Stromal cell of bone marrow (primary cell): ENCODE data around the gene KCNJ10.

Experiments used
- DNase-seq: peaks from one replicate; pipeline ENCODE4 v3.0.0-alpha.2; 2012; ENCODE audit warnings: low read depth

Gene KCNJ10

DNA sequence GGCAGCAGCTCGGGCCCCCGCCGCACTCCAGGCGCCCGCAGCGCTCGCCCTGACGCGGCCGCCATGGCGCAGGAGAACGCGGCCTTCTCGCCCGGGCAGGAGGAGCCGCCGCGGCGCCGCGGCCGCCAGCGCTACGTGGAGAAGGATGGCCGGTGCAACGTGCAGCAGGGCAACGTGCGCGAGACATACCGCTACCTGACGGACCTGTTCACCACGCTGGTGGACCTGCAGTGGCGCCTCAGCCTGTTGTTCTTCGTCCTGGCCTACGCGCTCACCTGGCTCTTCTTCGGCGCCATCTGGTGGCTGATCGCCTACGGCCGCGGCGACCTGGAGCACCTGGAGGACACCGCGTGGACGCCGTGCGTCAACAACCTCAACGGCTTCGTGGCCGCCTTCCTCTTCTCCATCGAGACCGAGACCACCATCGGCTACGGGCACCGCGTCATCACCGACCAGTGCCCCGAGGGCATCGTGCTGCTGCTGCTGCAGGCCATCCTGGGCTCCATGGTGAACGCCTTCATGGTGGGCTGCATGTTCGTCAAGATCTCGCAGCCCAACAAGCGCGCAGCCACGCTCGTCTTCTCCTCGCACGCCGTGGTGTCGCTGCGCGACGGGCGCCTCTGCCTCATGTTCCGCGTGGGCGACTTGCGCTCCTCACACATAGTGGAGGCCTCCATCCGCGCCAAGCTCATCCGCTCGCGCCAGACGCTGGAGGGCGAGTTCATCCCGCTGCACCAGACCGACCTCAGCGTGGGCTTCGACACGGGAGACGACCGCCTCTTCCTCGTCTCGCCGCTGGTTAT lies 14.2 kb upstream of the KCNJ10 start:
- no peak for DNase-seq

DNA sequence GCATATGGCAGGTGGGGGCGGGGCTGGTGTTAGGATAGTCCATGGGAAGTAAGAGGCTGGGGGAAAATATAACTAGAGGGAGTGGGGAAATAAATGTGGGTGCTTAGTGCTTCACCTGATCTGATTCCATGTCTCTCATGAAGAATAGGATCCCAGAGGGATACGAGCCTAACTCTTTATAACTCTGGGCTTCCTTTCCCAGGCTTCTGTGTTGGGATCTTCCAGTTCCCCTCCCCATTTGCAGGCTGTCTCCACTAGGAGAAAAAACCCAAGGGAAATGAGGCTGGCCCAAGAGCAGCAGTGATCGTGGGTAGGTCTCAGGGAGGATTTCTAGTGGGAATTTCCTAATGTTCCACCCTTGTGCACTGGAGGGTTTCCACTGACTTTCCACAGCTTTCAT lies 13.0 kb upstream of the KCNJ10 start:
- DNase-seq: no peak

DNA sequence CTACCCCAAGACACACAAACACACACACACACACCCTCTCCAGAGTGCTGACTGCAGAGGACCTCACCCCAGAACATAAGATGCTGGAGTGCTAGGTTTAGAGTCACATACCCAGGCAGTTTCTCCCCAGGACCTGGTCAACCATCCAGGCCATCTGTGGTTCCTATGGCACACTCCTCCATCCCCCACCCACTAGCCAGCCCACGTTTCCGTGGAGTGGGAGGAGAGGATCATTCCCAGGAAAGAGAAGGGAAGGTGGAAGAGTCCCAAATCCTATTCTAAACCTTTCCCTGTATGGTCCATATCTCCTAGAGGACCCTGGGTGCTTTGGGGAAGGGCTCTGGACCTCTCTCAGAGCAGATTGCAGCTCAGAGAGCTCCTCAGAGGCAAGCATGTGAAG lies 12.5 kb upstream of the KCNJ10 start:
- no peak for DNase-seq

DNA sequence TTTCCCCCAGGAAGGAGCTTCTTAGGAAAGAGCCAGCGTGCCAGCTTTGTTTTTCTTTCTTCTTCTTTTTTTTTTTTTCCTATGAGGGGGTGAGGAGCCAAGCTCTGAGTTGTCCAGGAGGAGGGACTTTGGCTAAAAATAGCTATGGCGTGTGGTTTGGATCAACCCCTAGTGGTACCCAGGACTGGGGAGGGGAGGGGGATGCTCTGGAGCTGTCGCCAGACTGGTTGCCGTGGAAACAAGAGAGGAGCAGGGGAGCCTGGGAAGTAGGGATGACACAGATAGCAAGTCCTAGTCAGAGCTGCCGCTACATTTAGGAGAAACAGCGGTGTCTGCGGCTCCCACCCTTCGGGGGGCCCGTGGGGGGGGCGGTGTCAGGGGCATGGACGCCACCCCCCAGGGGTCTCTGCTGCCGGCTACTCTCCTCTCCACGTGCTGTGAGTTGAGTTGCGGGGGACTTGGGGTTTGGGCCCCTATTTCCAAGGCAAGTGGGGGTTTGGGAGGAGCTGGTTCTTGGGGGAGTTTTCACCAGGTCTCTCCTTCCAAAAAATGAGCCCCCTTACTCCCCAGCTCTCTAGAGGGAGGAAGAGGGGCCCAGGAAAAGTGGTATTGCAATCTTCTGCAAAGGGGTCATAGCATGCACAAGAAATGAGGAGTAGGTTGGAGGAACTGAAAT lies 11.4 kb upstream of the KCNJ10 start, which contains the start of gene KCNJ9:
TSS of gene KCNJ9 (plus strand) at position 278 of the 676 bp plus-strand sequence. CDS start 2,493 bp downstream, outside the sequence.
- peak; percentile 55 for DNase-seq

DNA sequence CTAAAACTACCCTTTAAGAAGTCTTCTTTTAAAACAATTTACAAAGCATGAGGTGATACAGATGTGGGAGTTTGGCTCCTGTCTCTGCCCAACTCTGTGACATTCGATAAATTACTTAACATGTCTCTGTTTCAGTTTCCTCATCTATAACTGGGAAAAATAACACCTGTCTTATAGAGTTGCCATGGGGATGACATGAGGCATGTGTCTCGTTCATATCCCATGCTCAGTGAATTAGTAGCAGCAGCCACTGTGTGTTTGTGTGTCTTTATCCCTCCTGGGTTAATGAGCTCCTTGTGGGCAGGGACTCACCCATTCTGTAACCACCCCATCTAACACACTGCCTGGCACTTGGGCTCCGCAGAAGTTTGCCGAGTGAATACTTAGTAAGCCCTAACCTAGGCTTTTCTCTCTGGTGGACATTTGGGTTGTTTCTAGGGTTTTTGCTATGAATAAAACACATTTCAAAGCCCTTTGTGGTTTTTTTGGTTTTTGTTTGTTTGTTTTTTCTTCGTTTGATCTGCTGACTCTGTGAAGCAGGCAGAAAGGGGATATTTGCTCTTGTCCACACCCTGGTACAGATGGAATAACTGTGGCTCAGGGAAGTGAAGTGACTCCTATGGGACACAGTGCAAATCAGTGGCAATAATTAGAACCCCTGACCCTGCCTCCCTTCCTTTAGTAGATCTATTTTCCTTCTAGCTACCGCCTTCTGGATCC lies 10.6 kb upstream of the KCNJ10 start:
- DNase-seq: no peak

DNA sequence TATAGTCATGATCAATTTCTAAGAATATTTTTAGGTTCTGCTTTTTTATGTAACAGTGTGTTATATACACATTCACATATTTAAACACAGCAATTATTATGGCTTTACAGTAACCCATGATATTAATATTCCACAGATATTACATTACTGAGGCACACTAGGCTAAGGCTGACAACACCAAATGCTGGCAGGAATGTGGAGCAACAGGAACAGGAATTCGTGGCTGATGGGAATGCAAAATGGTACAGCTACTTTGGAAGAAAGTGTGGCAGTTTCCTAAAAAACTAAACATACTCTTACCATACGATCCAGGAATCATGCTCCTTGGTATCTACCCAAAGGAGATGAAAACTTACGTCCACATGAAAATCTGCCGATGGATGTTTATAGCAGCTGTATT lies 9.5 kb upstream of the KCNJ10 start:
- DNase-seq: no peak

DNA sequence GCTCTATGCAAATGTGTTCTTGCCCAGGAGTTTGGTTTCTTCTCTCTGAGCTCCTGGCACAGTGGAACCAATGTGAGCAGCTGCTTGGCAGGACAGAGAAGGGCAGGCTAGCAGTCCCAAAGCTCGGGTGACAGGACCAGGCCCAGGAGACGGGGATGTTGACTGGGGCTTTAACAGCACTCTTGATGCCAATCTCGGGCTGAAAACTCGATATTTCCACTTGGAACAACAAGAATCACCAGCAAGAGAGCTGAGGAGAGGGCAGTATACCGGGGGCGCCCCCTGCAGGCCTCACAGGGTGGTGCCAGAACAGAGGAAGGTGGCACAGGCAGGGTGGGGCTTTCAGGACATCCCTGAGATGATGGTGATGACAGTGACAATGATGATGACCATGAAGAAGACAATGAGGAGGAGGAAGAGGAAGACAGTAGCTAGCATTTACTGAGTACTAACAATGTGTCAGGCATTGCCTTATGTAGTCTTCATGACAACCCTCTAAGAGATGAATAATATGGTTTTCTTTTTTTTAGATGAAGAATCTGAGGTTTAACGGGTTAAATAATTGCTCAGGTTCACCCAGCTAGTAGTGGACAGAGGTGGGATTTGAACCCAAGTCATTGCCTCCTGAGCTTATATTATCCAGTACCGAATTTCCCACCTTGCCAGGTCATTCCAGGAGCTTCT lies 8.7 kb upstream of the KCNJ10 start:
- DNase-seq: no peak

DNA sequence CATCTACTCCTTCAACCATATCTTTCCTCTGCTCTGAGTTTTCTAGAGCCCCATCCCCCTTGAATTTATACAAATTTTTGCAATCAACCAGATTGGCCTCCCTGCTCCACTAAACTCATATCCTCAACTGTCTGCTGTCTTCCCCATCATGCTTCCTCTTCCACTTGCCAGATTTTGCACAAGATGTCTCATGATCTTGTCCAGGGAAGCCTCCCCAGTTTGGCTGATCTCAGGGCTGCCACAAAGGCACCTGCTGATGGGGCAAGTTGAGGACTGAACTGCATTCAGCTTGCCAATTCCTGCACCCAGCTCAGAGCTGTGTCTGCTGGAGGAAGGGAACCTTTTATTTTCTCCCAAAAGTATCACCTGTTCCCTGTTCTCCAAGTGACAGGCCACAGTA lies 7.5 kb upstream of the KCNJ10 start:
- no peak for DNase-seq

DNA sequence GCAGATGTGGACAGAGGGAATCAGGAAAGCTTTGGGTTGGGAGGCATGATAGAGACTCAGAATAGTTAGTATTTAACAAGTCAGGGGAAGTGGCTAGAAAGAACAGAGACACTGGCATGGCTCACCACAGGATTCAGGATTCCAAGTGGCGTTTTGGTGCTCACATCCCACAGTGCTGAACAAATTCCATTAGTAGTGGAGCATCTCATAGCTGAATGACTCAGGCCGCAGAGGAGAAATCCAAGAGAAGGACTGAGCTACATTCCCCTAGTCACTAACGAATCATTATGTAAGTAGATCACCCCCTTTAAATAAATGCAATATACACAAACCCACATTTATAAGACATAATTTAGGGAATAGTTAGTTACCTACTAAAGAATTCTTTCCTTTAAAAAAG lies 6.3 kb upstream of the KCNJ10 start:
- no peak for DNase-seq

DNA sequence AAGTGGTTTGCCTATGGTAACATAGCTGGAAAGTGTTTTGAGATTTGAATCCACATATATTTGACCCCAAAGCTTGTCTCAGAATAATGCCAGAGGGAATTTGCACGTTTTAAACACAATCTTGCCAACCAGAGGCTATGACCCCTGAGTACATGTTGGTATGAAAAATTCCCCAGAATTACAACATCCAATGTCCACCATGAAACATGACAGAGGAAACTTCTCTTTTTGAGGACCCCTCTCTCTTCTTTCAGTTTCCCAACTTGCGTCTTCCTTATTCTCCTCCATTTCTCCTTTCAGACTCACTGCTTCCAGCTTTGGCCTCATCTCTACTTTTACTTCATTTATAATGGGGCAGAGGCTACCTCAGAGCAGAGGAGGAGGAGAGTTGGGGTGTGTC lies 5.9 kb upstream of the KCNJ10 start:
- no peak for DNase-seq

DNA sequence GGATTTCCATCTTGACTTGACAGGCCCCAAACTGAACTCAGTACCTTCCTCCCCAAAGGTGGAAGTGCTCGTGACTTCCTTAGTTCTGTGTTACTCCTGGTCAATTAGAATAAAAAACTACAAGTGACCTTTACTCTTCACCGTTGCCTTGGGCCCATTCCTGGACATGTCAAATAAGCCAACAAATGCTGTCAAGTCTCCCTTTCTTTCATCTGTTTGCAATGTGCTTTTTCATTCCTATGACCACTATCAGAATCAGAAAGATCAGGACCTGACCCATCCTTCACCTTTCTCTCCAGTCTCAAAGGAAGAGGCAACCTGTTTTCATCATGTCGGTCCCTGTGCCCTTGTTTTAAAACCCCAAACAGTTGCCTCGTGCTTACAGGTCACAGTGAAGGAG lies 4.9 kb upstream of the KCNJ10 start:
- DNase-seq: no peak

DNA sequence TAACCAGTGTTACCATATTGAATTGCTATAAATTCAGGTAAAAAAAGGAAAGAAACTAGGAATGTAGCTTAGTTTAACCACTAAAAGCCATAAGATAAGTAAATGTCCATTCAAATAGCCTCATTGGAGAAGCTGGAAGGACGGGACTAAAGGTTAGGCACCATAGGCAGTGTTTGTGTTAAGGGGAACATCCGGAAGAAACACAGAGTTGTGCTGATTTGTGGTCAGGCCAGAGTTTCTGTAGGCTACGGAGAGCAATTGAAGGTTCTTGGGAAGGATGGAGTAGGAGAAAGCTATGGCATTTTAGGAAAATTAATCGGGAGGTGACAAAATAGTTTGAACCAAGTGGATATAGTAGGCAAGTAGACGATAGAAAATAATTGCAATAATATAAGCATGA lies 1.3 kb upstream of the KCNJ10 start:
- no peak for DNase-seq

DNA sequence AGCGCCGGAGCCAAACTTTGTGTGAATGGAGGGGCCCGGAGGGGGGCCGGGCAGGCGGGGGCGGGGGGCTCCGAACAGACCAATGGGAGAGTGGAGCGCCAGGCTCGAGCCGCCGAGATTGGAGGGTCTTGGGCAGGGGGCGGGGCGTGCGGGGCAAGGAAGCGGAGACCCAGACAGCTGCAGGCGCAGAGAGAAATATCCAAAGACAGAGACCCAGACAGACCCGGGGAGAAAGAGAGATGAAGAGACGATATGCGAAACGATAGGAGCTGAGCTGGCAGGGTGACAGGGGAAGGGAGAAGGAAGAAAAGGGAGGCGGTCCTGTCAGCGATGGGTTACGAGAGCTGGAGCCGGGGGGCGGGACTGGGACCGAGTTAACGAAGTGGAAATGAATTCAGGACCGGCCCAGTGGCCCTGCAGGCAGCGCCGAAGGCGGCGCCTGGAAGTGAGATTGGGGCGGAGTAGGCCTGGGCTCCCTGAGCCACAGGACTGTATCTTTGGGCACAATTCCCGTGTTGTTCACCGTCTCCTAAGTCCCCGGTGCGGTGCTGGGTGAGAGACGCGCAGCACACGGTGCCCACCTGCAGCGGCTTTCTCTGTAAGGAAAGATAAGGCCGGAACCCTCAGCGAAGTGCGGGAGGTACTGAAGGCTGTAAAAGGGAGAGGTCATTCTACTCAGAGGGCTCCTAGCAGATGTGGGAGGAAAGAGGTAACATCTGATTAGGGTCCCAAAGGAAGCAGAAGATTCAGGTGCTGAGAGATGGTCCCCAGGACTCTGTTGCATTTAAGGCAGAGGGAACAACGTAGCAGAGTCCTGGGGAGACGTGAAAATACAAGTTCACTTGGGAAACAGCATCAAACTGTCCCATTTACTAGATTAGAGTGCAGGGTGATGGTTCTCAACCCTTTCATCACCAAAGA lies 543 bp upstream of the KCNJ10 start:
- DNase-seq: peak; percentile 19

DNA sequence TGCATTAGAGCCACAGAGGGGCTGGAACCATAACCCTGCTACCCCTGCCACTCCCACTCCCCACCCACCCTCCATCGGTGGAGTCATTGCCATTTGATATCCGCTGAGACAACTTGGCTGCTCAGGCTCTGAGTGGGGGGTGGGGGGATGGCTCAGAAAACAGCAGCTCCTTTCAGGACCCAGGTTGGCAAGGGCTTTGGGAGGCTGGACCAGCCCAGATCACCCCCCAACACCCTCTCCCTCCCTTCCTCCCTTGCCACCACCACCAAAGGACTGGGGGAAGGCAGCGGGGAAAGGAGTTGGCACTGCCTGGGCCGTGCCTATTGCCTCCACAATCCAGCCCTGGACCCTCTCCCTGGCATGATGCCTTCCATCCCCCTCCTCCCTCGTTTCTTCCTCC lies 1.7 kb downstream of the KCNJ10 start:
- DNase-seq: no peak

DNA sequence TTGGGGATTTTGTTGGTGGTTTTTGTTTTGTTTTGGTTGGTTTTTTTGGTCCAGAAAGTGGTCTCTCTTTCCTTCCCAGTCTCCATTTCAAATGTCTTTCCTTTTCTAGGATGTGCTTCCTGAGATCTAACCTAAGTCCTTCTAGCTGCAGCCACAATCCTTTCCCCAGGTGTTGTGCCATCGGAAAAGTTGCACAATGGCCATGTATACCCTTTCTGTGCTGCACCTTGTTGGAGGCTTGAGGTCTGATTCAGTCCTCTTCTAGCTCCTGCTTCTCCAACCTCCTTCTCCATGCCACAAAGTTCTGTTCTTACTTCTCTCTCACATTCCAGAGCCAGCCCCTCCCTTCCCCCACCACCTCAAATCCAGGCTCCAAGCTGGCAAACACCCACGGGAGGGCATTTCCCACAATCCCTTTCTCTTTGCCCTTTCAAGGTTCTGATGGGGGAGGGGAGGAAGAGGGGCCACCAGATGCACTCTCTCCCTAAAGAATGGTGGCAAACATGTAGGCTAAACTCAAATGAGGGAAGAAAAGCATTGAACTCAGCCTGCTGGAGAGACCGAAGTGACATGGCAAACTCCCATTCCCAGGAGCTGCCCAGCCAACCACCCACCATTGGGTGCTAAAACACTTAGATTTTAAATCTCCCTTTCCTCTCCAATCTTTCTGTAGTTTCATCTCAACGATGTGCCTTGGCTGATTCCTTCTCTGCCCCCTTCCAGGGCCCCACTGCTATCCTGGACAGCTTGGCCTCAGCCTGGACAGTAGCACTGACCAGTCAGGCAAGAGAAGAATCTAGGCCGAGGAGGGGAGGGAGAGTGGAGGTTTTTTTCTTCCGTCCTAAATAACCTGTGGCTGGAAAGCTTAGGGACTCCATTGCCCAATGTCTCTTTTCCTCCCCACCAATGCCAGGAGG lies 2.9 kb downstream of the KCNJ10 start:
- DNase-seq: no peak

DNA sequence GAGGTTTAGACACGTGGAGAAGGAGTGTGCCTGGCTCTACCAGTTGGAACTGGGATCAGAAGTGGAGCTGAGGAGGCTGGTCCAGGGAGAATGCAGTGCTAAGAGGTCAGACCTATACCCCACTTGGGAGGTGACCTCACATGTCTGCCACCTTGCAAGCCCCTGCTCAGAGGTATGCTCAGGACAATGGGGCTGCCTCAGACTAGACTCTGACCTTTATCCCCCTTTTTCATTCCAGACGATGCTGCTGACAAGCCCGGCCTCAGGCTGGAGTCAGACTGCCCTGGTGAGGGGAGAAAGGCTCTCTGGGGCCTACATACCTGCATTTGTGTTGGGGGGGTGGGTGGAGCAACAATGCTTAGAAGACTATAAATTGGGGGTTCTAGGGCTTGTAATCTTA lies 5.2 kb downstream of the KCNJ10 start:
- no peak for DNase-seq

DNA sequence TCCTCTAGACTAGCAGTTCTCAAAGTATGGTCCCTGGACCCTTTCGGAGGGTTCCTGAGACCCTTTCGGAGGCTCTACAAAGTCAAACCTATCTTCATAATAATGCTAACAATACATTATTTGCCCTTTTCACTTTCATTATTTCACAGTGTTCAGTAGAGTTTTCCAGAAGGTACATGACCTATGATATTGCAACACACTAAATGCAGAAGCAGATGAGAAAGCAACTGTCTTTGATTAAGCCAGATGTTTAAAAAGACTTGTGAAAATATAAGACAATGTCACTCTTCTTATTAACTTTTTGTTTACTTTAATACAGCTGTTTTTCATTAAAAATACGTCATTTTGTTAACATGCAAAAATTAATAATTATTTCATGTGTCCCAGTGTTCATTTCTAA lies 5.8 kb downstream of the KCNJ10 start:
- DNase-seq: no peak

DNA sequence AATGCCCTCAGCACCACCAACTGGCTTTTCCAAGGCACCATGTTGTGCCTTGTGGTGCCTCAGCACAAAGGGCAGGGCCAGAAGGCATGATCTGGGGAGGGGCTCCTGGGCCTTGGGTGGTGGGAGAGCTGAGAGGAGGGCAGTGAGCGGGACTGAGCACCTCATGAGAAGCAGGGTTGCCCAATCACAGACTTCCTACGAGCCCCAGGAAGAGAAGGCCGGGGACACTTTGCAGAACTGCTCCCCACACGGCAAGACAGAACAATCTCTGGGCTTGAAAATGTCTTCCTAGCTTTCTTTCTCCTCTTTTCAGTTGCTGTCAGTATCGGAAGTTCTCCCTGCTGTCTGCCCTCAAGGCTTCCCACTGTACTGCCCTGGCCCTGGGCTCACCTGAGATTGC lies 6.8 kb downstream of the KCNJ10 start:
- no peak for DNase-seq

DNA sequence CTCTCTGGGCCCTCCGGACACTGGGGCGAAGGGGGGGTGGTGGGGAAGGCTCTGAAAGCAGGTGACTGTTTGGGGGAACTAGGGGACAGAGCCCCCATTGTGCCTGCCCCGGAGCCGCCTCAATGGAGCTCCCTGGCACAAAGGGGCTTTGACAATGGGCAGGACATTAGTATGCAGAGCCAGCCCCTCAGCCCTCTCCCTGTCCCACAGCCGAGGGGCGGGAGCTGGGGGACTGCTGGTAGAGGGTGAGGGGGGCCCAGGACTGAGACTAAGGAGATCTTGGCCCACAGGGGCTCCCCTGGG lies 7.8 kb downstream of the KCNJ10 start:
- DNase-seq: no peak
